RCC 7860 (cell line): Measurements from ENCODE around the gene EVI2B.
"Not testable (repeated sequence)": the region's sequence is repeated elsewhere in the genome, so short reads cannot be mapped to it uniquely, and the experiment has no call there.

Experiments used
- DNase-seq: peaks from one replicate; pipeline ENCODE4 v3.0.0-alpha.2; 2015; ENCODE audit warnings: low spot score
- FAIRE-seq: peaks from 2 replicates; lab custom pipeline; 2012; peaks lifted over from hg19 to GRCh38; lab: Jason Lieb, UNC

The EVI2B gene

GRCh38 chr17:31310886-31311285 is 3.0 kb downstream of the EVI2B start:
- no peak for DNase-seq
- no peak for FAIRE-seq

DNA sequence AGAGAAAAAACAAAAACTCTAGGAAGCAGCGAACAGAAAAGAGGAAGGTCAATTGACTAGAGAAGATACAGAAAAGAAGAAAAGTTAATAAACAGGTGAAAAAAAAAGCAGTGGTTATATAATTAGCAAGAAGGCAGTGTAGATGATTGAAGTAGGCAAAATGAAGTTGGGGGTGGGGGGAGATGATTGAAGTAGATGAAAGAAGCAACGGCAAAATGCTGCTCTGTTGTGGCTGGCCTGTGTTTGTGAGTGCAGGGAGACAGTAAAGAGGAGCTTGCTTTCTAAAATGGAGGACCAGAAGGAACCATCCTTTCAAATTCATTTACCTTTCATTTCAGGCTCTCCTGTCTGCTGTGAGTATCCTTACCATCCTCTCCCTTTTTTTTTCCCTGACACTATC is 3.6 kb downstream of the EVI2B start:
- no peak for DNase-seq
- FAIRE-seq = no peak

DNA sequence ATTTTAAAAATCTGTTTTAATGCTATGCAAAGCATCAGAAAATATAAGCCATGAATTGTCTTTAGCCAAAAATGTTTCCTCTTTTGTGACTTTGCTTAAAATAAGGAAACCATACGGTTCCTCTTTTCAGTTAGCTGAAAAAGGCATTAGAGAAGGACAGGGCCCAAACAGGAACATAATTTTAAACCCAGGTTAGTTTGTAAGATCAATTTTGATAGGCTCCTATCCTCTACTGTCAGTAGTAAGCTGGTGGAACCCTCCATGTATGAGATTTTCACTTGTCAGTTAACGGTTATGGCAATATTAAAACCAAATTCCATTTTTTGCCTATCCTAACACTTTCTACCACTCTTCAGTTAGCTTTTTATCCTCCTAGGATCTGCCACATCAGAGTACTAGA is 4.3 kb downstream of the EVI2B start:
- no peak for FAIRE-seq
- no peak for DNase-seq

- no peak for DNase-seq
- no peak for FAIRE-seq
Measured at GRCh38 chr17:31308372-31309334, 5.2 kb downstream of the EVI2B start.

DNA sequence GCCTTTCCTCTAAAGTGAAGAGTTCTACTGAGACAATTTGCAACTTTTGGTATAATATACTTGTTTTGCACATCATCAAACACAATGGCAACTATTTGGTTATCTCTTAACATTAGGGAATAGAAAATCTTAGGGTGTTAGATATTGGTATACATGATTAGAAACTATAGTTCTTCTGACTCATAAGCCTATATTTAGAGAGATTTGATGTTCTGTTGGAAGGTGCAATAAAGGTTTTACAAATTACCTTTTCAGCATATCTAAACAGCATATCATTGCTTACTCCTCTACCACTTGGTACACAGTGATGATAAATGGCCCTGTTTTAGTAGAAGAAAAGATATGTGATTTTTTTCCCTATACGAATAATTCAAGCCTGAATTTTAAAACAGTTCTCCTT is 6.2 kb downstream of the EVI2B start:
- DNase-seq (no peak), FAIRE-seq (no peak)

GRCh38 chr17:31299624-31300023 is 14.2 kb downstream of the EVI2B start:
- DNase-seq (no peak), FAIRE-seq (peak; percentile 76)

DNA sequence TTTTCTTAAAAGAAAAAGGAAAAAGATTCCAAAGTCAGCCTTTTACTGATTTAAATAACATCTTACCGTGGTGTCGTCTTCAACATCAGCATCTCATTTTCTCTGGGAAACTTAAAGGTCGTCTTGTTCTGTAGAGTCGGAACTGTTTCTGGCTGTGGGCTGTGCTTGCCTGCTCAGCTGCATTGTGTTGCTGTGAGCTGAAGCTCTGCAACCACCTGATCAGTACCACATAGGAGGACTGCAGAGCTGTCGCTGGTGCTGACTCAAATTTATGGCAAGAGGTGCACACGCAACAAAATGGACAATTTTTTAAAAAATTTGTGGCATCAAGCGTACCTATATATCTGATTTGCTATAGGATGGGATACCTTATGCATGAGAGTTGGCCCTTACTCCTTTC is 16.8 kb downstream of the EVI2B start, which contains the start of gene OMG:
Gene OMG, minus strand, starts transcription at position 150 of the 400 bp plus-strand sequence. CDS start 908 bp downstream, outside the sequence.
- DNase-seq (no peak), FAIRE-seq (no peak)

GRCh38 chr17:31296142-31296541 is 17.7 kb downstream of the EVI2B start:
- no peak for FAIRE-seq
- DNase-seq = no peak

GRCh38 chr17:31295489-31295871 is 18.4 kb downstream of the EVI2B start:
- FAIRE-seq = no peak

DNA sequence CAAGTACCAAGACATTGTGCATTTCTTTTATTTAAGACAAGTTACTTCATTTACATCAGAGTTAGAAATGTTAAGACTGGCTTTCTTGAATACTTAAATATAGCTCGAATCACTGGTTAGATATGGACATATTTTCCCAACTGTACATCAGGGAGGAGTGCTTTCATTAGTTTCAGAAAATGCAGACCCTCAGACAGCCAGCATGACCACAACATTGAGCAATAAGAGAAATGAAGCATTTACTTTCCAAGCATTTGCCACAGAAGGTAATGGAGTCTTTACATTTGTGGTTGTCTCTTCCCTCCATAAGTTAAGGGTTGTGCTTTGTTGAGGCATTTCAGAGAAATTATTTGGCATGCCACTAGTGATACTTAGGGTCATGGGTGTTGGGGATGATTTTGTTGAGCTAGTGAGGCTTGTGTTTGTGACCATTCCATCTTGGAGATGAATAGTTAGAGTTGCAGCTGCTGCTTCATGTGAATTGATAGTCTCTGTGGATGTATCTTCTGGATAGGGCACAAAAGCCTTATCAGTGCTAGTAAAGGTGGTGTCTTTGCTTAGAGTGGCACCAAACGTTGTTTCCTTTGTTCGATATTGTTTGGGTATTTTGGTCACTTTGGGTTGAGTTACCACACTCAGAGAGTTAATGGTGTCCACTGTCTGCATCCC is 18.9 kb downstream of the EVI2B start:
- DNase-seq (no peak), FAIRE-seq (peak; percentile 41)

More at GRCh38 chr17:31295489-31295871, 18.4 kb downstream of the EVI2B start:
- DNase-seq = no peak

DNA sequence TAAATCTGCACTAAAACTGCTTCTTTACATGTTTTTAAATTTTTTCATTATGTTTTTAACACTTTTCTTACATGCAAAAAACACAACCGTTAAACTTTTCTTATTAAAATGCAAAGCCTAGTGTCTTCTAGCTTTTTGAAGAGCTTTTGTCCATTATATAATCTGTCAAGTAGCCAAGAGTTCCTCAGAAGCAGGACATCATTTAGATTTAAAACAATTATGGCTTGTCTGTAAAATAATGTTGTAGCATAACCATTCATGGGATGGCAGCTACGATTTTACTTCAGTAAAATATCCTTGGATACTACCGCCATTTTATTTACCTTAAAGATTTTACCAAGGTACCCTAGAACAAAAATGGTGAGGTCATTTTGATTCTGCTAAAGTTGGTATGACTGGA is 19.6 kb downstream of the EVI2B start:
- no peak for DNase-seq
- FAIRE-seq = no peak

GRCh38 chr17:31293581-31293980 is 20.3 kb downstream of the EVI2B start:
- DNase-seq (no peak), FAIRE-seq (no peak)

DNA sequence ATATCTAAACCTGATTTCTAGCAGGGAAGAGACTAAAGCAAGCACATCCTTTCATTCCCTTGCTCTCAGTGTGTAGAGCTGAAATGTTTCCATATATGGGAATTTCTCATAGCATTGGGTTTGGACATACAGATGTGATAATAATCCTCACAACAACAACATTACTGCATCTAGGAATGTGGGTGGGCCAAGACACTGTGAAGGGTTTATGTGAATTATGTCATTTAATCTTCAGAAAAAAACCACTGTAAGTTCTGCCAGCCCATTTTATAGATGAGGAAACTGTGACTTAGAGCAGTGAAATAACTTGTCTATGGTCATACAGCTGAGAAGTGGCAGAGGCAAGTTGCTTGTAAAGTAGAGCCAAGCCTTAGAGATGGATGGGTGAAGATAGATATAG is 22.0 kb downstream of the EVI2B start:
- DNase-seq = no peak
- no peak for FAIRE-seq

DNA sequence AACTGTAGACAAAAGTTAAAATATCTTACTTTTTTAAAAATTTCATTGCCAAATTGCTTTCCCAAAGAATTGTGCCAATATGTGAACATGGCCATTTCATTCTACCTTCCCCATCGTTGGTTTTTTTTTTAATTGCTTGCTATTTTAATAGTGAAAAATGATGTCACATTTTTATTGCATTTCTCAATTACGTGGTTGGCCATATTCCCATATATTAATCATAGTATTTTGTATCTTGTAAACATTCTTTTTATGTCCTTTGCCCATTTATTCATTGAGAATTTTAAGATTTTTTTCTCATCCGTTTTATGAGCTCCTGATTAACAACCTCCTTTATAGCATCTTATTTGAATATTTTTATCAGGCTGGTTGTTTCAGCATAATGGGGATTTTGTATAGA is 24.1 kb downstream of the EVI2B start:
- FAIRE-seq (no peak), DNase-seq (no peak)

GRCh38 chr17:31287932-31288331 is 25.9 kb downstream of the EVI2B start:
- not testable (repeated sequence) for FAIRE-seq, DNase-seq

DNA sequence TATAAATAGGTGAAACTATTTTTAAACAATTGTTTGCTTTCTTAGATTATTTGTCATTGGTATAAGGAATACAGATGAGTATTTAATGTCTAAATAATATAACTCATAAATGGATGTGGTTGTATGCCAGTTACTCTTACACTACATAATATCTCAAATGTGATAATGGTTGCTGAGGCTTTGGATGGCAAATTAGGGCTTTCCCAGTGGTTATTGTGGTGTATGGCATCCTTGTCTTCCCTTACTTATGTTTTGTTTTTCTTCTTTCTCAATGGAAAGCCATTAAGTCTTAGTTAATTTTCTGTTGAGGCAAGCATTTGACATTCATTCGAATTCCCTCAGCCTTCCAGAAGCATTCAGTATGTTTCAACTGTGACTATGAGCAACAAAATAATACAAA is 27.3 kb downstream of the EVI2B start:
- FAIRE-seq (no peak), DNase-seq (no peak)

- DNase-seq = no peak
- no peak for FAIRE-seq
Measured at GRCh38 chr17:31283841-31284240, 30.0 kb downstream of the EVI2B start.

DNA sequence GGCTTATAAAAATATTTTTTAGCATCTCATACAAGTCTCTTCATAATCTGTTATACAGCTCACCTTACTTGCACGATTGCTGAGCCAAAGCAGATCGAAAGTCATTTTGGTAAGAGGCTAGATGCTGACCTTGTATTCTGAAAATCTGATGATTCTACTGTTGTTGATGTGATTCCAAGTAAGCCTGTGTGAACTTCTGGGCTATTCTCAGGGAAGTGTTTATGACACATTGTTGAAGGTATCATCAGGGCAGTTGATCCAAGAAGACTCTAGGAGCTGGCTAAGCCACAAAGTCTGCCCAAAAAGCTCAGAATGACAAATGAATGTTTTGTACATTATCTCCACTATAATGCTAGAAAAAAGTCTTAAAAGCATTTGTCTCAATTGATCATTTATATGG is 32.8 kb downstream of the EVI2B start:
- DNase-seq = no peak
- FAIRE-seq = no peak

DNA sequence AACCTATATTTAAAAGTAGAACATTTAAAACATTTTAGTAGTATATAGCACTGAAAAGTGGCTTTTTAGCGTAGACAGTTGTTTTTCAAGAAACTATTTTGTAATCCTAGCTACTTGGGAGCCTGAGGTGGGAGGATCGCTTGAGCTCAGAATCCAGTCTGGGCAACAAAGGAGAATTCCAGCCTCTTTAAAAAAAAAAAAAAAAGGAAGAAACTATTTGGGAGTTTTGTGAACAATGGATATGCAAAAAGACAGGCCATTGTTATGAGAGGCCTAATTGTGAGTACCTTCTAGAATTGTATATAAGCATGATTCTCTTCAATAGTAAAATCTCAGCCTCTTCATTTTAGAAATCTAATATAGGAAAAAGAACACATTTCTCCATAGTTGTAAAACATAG is 34.5 kb downstream of the EVI2B start:
- no peak for DNase-seq
- no peak for FAIRE-seq

DNA sequence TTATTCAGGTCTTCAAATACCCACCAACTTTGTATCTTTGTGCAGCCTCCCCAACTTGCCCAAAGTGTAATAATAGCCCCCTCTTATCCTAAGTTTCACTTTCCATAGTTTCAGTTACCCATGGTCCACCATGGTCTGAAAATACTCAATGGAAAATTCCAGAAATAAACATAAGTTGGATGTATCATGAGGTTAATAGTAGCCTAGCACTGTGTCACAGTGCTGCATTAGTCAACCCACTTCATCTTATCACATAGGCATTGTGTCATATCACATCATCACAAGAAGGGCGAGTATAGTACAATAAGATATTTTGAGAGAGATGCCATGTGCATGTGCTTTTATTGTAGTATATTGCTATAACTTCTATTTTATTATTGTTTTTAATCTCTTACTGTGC is 38.7 kb downstream of the EVI2B start:
- FAIRE-seq (no peak), DNase-seq (no peak)

DNA sequence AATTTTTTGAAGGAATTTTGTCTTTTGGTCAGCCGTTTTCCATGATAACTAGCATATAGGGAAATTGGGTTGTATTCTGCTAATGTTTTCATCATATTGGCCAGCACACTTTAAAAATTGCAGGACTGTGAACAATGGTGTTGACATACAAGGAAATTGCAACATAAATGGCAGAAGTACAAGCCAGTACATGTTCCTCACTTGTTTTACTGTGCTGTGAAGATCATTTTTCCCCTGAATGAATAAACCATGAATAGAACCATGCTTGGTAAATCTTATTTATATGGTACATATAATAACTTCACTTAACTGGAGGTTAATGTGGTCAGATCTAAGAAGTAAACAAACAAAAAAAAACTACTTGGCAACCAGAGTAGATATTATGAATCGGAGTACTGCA is 39.6 kb downstream of the EVI2B start:
- FAIRE-seq = no peak
- DNase-seq = no peak

DNA sequence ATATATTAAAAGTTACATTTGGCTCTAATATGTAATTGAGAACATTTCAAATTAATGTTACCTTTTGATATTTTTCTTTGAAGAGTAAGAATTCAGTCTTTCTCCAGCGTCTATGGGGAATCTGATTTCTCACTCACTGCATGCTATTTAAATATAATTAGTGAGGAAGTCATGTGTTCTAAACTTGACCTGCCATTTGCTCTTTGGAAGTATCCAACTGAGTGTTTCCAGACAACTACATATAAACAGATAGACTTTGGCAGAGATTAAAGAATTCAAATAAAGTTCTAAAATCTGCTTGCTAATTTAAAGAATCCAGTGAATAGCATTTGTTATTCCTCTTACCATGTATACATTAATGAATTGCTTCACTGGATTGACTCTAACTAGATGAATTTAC is 40.3 kb downstream of the EVI2B start:
- DNase-seq = no peak
- no peak for FAIRE-seq
